HTERT RPE-1 (cell line): ENCODE results near the gene GPR143.

Experiments used
- in situ Hi-C: fragments of 300-500 bp; cut with MboI; formaldehyde crosslinking; loops from 4 replicates; pipeline ENCODE4 v1.14.3; 2020; ENCODE audit warnings: low sequenced_read_pairs

GPR143 gene

DNA sequence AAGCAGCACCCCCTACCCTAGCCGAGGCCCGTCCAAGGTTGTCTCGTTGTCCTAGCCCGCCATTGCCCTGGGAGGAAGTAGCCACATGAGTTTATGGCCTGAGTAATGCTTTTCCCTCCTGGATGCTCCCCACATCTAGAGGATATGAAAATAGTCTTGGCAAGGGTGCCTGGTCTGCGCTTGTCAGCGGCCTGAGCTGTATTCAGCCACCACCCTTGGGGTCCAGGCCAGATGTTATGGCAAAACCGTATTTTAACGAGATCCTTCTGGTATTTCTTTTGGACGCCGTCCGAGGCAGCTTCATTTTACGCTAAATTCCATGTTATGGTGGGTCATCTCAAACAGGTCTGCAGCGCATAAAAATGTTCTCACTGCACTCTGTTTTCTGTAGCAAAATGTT is 89.3 kb downstream of the GPR143 start:
- in situ Hi-C loops, result no loop called here
